HTERT RPE-1 (cell line): ENCODE data around the gene SPAG7.
"Not testable (repeated sequence)": the region's sequence is repeated elsewhere in the genome, so short reads cannot be mapped to it uniquely, and the experiment has no call there.

Experiments
- in situ Hi-C: fragments of 300-500 bp; cut with MboI; formaldehyde crosslinking; loops from 4 replicates; pipeline ENCODE4 v1.14.3; 2020; ENCODE audit warnings: low sequenced_read_pairs

Gene SPAG7

DNA sequence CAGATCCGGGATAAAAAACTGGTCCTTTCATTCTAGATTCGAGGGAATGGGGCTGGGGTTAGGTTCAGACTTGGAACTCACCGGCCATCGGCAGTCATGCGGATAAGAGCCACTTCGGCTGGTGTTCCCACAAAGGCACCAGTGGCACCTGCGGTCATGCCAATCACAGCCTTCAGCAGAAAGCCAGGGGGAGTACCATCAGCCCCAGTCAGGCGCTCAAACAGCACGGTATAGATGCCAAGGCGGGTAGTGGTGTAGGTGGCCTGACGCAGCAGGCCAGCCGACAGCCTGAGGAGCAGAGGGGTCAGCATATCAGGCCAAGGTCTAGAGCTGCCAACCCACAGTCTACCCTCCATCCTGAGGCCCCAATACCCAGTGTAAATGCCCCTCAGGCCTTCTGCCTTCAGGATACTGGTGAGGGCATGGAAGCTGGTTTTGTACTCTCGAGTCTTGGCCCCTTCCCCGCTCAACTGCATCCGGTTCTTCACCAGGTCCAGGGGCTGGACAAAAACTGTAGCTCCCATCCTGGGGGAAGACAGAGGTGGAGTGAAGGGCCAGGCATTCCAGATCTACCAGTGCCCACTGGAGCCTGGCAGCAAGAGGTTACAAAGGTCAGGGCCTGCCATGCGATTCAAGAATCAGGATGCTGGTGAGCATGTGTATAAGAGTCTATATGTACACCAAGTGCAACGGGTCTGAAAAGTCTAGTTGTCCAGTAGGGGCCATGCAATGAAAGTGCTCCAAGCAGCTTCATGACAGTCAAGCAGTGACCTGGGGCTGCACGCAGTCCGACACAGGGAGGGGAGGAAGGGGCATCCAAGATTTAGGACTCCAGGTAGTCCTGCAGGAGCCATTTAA is 28.7 kb downstream of the SPAG7 start:
- in situ Hi-C loops: no loop called here

DNA sequence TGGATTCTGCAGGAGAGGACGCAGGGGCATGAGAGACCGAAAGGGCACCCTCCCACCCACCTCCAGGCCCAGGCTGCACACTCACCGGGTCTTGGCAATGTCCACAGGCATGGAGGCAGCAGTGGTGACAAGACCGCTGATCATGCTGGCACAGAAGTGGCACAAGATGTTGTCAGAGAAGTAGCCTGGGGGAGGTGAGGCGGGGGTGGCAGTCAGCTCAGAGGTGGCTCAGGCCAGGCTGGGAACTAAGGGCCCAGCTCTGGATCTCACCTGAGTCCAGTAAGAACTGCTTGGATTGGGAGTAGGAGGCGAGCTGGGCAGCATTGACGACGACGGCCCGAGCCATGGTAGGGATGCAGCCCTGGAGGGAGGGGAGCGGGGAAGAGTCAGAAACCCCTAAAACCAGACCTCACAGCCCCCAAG is 29.5 kb downstream of the SPAG7 start:
- in situ Hi-C loops: no loop called here

DNA sequence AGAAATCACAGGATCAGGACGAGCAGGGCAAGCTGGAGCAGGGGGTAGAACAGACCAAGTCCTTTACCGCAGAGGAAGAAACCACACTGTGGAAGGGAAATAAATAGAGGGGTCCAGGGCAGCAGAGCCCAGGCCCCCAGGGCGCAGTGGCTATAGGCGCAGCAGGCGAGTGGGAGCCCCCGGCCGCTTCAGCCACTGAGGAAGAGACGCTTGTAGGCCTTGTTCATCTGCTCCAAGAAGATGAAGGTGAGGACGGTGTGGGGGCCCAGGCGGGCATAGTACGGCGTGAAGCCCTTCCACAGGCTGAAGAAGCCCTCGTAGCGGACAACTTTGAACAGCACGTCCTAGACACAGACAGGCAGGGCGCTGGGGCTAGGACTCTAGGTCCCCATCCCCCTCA is 30.1 kb downstream of the SPAG7 start:
- in situ Hi-C loops: no loop called here

DNA sequence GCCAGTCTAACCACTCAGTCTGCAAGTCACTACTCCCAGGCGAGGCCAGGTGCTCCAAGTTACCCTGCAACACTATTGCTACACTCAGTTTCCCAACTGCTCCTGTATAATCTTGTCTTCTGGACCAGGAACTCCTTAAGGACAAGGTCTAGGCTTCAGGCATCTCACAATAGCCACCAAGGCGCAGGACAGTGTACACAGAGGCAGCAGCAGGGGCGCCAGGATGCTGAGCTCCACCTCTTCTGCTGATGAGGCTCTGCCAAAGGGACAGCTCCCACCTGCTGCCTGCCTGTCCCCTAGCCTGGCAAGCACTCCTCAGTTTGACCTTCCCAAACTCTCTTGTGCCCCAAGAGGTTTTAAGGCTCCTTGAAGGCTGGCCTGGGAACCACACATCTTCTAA is 31.2 kb downstream of the SPAG7 start:
- in situ Hi-C loops: no loop called here

DNA sequence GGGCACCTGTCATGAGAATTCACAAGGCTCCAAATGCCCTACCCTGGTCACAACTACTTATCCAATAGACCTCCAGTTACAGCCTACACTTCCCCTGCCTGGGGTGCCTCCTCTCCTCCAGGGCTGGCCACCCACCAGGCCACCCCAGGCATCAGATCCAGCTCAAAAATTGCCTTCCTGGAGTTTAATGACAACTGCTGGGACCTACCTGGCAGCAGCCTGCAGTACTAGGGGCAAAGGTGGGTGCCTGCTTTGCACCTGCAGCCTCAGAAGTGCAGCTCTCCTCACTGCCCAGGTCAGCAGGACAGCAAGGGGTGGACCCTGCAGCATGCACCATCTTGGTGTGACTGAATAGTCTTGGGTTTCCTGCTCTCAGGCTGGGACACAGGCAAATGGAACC is 32.0 kb downstream of the SPAG7 start:
- in situ Hi-C loops: no loop called here

DNA sequence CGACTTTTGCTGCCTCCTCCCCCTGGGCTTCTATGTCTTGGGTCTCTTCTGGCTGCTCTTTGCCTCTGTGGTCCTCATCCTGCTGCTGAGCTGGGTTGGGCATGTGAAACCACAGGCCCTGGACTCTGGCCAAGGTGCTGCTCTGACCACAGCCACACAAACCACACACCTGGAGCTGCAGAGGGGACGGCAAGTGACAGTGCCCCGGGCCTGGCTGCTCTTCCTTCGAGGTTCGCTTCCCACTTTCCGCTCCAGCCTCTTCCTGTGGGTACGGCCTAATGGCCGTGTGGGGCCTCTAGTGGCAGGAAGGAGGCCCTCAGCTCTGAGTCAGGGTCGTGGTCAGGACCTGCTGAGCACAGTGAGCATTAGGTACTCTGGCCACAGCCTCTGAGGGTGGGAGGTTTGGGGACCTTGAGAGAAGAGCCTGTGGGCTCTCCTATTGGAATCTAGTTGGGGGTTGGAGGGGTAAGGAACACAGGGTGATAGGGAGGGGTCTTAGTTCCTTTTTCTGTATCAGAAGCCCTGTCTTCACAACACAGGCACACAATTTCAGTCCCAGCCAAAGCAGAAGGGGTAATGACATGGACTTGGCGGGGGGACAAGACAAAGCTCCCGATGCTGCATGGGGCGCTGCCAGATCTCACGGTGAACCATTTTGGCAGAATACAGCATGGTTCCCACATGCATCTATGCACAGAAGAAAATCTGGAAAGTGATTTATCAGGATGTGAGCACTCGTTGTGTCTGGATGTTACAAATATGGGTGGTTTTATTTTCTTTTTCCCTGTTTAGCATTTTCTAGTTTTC is 33.2 kb downstream of the SPAG7 start:
- in situ Hi-C loops: no loop called here

DNA sequence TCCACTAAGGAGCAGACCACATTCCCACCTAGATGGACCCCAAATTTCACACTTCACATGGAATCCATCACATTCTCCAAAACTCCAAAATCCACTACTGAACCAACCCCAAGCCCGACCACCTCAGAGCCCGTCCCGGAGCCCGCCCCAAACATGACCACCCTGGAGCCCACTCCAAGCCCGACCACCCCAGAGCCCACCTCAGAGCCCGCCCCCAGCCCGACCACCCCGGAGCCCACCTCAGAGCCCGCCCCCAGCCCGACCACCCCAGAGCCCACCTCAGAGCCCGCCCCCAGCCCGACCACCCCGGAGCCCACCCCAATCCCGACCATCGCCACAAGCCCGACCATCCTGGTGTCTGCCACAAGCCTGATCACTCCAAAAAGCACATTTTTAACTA is 34.0 kb downstream of the SPAG7 start:
- in situ Hi-C loops: no loop called here

DNA sequence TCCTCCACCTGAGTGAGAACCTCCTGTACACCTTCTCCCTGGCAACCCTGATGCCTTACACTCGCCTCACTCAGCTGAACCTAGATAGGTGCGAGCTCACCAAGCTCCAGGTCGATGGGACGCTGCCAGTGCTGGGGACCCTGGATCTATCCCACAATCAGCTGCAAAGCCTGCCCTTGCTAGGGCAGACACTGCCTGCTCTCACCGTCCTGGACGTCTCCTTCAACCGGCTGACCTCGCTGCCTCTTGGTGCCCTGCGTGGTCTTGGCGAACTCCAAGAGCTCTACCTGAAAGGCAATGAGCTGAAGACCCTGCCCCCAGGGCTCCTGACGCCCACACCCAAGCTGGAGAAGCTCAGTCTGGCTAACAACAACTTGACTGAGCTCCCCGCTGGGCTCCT is 34.9 kb downstream of the SPAG7 start:
- in situ Hi-C loops: no loop called here

DNA sequence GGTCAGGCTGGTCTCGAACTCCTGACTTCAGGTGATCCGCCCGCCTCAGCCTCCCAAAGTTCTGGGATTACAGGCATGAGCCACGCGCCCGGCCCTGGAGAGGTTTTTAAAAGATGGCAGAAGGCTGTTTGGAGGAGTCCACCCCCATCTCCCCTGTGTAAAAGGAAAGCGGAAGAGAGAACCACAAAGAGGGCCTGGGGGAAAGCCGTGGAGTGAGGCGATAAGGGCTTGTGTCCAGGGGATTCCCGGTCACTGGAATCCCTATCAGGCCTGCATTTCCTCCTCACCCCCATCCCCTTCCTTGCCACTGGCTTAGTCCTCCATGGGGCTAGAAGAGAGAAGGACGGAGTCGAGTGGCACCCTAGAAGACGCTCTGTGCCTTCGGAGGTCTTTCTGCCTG is 35.7 kb downstream of the SPAG7 start, which contains the start of gene GP1BA:
TSS of gene GP1BA (plus strand) at position 315 of the 400 bp plus-strand sequence. CDS start 328 bp downstream, outside the sequence.
- in situ Hi-C loops: no loop called here

DNA sequence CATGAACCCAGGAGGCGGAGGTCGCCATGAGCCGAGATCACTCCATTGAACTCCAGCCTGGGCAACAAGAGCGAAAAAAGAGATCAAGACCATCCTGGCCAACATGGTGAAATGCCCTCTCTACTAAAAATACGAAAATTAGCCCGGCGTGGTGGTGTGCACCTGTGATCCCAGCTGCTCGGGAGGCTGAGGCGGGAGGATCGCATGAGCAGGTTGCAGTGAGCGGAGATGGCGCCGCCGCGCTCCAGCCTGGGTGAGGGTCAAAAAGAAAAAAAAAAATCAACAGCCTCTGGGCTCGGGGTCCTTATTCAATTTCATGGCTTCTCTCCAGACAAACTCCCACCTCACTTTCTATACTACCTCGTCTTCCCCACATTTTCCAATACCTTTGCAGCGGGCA is 38.7 kb downstream of the SPAG7 start:
- in situ Hi-C loops: no loop called here

DNA sequence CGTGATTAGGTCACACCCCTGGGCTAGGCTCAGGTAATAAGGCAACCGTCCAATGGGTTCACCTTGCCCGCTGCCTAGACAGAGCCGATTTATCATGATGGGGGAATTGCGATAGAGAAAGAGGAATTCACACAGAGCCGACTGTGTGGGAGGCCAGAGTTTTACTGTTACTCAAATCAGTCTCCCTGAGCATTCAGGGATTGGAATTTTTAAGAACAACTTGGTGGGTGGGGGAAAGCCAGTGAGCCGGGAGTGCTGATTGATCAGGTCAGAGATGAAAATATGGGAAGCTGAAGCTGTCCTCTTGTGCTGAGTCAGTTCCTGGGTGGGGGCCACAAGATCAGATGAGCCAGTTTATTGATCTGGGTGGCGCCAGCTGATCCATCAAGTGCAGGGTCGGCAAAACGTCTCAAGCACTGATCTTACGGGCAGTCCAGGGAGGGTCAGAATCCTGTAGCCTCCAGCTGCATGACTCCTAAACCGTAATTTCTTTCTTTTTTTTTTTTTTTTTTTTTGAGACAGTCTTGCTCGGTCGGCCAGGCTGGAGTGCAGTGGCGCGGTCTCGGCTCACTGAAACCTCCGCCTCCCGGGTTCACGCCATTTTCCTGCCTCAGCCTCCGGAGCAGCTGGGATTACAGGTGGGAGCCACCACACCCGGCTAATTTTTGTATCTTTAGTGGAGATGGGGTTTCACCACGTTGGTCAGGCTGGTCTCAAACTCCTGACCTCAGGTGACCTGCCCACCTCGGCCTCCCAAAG is 40.9 kb downstream of the SPAG7 start:
- in situ Hi-C loops: not testable (repeated sequence)

DNA sequence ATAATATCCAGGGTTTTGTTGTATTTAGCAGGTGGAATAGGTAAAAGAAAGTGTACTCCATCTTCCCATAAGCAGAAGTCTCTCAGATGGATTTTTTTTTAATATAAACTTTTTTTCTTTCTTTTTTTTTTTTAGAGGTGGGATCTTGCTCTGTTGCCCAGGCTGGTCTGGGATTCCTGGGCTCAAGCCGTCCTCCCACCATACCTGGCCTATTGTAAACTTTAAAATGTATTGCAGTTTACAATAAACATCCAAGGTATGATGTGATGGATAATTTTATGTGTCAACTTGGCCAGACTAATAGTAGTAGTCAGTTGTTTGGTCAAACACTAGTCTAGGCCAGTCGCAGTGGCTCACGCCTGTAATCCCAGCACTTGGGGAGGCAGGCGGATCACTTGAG is 46.3 kb downstream of the SPAG7 start:
- in situ Hi-C loops: no loop called here

DNA sequence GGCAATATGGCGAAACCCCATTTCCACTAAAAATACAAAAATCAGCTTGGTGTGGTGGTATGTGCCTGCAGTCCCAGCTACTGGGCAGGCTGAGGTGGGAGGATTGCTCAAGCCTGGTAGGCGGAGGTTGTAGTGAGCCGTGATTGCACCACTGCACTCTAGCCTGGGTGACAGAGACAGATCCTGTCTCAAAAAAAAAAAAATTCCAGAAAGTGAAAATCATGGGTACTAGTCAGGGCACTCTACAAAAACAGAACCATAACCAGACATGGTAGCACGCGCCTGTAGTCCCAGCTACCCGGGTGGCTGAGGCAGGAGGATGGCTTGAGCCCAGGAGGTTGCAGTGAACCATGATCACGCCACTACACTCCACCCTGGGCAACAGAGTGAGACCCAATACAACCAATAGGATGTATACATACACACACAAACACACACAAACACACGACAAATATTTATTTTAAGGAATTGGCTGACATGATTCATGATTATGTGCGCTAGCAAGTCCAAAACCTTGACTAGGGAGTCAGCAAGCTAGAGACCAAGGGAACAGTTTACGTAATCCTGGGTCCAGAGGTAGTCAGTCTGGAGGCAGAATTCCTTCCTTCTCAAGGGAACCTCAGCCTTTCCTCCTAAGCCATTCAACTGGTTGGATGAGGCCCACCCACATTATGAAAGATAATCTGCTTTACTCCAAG is 47.1 kb downstream of the SPAG7 start:
- in situ Hi-C loops: no loop called here

DNA sequence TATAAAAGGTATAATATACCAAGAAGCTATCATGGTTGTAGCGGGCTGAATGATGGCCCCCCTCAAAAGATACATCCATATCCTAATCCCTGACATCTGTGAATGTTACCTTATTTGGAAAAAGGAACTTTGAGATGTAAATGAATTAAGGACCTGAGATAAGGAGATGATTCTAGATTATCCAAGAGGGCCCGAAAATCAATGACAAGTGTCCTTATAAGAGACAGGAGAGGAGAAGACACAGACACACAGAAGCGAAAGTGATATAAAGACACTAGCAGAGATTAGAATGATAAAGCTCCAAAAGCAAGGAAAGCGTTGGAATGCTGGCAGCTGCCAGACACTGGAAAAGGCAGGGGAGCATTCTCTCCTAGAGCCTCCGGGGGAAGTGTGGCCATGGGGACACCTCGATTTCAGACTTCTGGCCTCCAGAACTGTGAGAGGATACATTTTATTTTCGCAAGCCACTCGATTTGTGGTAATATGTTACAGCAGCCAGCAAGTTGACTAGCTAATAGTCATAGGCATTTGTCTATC is 48.0 kb downstream of the SPAG7 start:
- in situ Hi-C loops: no loop called here

DNA sequence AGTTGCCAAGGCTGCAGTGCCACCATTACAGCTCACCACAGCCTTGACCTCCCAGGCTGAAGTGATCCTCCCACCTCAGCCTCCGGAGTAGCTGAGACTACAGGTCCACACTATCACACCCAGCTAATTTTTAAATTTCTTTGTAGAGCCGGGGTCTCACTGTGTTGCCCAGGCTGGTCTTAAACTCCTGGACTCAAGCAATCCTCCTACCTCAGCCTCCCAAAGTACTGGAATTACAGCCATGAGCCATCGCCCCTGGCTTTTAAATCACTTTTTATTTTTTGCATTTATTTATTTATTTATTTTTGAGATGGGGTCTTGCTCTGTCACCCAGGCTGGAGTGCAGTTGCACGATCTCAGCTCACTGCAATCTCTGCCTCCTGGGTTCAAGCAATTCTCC is 53.1 kb downstream of the SPAG7 start:
- in situ Hi-C loops: not testable (repeated sequence)

DNA sequence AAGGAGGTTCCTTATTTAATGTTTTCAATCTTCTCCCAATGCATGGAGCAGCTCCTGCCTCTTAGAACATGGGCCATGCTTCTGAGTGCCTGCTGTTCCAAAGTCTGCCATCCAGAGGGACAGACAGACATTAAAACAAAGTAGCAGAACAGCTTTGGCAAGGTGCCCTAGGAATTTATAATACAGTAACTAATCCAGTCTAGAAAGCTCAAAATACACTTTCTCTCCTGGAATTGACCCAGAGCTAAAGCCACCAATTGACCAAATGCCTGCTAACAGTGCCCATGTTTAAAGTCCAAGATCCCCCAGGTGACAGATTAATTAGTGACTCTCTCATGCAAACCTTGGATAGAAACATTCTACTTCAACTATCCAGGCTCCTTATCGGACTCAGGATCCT is 53.6 kb downstream of the SPAG7 start:
- in situ Hi-C loops: no loop called here
